NCI-H187 treated with DMSO at 0.1 percent for 48 hours (cell line): Measurements from ENCODE around the gene XPNPEP2.

Experiments used
- DNase-seq: peaks from one replicate; lab custom pipeline; 2025; lab: John Stamatoyannopoulos, UW

XPNPEP2 gene

DNA sequence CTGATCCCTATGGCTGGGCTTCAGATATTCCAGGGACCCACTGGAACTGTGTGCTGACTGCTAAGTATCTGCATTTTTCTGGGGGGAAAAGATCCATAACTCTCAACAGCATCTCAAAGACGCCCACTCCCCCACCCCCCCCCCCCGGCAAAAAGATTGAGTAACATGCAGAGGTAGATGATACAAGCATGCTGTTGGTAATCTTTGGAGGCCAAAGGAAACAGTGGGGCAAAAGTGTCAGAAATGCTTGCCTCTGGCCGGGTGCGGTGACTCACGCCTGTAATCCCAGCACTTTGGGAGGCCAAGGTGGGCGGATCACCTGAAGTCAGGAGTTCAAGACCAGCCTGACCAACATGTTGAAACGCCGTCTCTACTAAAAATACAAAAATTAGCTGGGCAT, 12.2 kb downstream of the XPNPEP2 start:
- DNase-seq, result no peak

DNA sequence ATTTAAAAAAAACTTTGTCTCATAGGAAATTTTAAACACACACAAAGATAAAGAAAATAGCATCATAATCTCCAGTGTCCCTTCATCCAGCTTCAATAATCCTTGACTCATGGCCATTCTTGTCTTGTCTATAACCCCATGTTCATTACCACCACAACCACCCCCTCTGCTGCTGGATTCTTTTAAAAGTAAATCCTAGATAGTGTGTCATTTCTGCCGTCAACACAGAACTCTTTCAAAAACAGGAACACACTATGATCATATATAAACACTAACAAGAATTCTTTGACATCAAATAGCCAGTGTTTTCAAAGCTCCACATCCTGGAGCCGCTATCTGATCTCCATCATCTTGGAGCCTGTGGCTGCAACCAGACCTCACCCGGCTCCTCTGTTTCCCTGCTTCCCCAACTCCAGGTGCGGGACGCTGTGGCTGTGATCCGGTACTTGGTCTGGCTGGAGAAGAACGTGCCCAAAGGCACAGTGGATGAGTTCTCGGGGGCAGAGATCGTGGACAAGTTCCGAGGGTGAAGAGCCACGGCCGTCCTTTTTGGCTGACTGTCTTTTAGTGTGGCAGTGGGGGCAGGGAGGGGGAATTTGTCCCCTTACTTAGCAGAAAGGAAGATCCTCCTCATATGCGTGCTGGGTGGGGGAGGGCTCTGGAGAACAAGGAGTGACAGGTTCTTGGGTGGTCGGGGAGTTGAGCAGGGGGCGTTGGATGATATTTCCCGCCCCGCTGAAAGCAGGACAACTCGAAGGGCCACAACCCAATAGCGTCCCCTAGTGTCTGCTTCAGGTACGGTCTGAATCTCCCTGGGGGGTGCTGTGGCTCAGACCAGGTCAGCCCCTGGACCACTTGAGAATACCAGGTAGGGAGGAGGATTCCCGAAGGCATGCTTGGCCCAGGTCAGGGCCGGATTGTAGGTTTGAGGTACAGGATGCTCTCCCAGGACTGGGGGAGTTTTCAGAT, 15.6 kb downstream of the XPNPEP2 start:
- DNase-seq, result no peak

DNA sequence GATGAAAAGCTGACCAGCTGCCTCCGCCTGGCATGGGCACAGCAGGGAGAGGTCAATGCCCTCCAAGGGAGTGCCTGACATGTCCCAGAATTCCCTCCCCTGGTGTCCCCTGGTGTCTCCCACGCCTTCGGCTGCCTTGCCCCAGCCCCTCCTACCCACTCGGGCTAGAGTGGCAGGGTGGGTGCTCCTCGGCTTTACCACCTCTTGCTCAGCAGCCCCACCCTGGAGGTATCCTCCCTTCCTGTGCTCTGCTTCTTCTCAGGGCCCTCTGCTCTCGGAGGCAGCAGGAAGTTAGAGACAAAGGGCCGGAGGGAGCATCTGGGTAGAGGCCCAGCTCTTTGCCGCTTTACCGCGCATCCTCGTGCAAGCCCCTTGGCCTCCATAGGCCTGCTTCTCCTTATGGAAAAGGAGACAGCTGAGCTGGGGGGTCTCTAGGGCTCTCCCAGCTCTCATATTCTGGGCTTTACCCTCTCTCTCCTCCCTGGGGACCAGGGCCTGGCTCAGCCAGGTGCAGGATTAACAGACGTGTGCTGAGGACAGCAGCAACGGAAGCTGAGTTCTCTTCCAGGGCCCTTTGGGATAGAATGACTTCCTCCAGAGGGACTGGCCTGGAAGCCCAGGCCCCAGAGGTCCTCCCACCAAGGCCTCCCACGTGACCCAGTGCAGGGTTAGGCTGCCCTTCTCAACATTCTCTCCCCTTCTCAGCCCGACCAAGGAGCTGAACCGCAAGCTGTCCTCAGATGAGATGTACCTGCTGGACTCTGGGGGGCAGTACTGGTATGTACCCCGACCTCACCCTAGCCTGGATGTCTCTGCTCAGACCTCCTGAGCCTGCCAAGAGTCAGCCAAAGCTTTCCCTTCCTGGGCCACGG, 17.2 kb downstream of the XPNPEP2 start:
- DNase-seq, result no peak

DNA sequence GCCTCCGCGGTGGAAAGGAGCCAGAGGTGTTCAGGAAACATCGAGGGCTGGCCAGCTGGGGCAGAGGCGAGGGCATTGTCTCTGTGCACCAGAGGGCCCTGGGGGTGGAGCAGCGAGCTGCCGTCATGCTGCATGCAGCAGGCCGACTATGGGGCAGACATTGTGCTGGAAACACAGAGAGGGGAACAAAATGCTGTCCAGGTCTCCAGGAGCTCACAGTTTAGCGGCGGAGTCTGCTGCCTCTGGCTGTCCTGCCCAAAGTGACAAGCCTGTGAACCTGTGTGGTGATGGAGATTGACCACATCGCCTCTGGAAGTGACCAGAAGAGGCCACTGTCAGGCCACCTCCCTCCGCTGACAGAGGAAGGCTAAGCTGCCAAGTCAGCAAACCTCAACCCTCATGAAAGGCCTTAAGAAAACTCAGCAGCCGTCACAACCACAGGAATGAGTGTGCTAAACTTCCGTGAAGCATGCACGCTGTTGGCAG, 20.8 kb downstream of the XPNPEP2 start:
- no peak for DNase-seq

DNA sequence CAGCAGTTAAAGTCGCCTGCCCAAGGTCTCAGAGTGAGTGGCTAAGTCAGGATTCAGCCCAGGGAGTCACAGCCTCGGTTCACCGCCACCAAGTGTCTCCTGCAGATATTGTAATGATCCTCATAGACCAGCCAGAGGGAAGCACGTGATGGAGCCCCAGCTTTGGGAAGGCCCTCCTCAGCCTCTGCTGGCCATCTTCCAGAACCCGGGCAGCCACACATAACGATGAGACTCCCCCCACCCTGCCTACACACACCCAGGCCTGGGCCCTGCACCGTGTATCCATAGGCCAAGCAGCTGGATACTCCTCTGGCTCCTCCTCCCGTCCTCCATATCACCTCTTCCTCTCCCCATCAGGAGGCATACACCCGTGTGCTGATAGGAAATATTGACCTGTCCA, 21.4 kb downstream of the XPNPEP2 start:
- DNase-seq, result no peak

DNA sequence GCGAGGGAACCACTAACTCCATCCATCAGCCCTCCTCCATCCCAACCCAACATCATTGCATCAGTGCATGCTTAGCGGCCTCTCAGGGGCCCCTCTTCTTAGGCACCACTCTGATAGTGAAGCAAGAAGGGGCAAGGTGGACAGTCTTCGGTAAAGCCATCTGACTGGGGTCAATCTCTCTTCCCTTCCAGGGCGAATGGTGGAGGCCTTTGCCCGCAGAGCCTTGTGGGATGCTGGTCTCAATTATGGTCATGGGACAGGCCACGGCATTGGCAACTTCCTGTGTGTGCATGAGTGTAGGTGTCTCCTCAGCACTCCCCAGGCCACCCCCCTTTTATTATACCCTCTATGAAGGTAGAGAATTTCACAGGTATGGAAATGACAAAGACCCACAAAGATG, 22.2 kb downstream of the XPNPEP2 start:
- DNase-seq, result no peak

DNA sequence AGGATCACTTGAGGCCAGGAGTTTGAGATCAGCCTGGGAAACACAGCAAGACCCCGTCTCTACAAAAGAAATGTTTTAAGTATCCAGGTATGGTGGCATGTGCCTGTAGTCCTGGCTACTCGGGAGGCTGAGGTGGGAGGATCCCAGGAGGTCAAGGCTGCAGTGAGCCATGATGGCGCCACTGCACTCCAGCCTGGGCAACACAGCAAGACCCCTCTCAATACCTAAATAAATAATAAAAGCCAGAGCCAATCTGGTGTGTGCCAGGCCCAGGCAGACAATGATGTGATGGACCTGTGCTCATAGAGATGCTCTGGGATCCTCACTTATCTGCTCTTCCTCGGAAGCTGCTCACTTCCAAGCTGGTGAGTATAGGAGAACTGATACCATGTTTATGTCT, 22.8 kb downstream of the XPNPEP2 start:
- no peak for DNase-seq

DNA sequence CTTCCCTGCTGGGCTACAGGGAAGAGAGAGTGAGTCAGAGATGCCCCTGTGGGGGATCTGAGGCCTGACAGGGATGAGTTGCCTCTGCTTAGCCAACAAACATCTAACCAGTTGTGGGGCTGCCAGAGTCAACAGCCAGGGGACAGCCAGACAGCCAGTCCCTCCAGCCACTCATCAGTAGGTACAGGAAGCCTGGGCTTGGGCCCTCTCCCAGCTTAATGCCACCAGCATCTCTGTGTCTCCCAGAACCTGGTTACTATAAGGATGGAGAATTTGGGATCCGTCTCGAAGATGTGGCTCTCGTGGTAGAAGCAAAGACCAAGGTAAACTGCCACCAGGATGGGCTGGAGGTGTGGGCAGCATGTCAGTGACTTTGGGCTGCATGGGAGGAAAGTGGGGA, 23.7 kb downstream of the XPNPEP2 start:
- no peak for DNase-seq

DNA sequence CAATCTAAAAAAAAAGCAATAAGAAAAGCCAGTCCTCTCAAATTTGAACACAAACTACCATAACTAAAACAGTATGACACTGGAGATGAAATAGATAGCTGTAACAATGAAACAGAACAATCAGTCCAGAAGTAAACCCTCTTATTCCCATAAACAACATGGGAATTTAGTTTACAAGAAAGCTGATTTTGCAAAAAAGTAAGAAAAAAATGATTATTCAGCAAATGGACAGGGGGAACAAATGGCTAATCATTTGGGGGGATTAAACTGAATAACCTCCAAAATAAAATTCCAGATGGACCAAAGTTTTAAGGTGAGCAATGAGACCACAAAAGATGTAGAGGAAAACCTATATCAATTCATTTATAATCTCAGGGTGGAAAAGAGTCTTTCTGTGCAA, 24.9 kb downstream of the XPNPEP2 start:
- DNase-seq, result no peak

DNA sequence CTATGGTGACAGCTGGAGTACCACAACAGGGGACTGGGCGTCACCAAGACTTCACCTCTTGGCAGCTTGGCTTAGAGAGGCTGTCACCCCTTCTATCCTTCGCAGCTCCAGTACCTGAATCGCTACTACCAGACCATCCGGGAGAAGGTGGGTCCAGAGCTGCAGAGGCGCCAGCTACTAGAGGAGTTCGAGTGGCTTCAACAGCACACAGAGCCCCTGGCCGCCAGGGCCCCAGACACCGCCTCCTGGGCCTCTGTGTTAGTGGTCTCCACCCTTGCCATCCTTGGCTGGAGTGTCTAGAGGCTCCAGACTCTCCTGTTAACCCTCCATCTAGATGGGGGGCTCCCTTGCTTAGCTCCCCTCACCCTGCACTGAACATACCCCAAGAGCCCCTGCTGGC, 29.4 kb downstream of the XPNPEP2 start:
- DNase-seq, result no peak

DNA sequence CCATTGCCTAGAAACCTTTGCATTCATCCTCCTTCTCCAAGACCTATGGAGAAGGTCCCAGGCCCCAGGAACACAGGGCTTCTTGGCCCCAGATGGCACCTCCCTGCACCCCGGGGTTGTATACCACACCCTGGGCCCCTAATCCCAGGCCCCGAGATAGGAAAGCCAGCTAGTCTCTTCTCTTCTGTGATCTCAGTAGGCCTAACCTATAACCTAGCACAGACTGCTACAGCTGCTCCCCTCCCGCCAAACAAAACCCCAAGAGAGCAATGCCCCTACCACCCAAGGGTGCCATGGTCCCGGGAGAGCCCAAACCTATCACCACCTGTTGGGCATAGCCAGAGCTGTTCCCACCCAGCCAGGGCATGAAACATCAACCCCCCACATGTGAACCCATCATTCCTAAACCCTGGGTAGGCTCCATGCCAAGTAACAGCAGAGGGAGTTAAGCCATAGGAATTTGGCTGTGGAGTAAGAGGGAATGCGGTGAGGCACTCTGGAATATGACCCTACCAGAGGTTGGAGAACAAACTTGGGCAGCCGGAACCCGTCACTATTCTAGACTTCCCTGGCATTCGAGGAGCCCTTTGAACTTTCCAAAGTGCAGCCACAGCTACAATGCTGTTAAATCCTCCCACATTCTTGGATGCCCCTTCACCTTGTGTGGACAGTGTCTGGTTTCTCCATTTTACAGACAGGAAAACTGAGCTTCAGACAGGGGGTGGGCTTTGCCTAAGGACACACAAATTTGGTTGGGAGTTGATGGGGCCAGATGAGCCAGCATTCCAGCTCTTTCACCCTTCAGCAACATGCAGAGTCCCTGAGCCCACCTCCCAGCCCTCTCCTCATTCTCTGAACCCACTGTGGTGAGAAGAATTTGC, 30.0 kb downstream of the XPNPEP2 start:
- DNase-seq, result no peak

DNA sequence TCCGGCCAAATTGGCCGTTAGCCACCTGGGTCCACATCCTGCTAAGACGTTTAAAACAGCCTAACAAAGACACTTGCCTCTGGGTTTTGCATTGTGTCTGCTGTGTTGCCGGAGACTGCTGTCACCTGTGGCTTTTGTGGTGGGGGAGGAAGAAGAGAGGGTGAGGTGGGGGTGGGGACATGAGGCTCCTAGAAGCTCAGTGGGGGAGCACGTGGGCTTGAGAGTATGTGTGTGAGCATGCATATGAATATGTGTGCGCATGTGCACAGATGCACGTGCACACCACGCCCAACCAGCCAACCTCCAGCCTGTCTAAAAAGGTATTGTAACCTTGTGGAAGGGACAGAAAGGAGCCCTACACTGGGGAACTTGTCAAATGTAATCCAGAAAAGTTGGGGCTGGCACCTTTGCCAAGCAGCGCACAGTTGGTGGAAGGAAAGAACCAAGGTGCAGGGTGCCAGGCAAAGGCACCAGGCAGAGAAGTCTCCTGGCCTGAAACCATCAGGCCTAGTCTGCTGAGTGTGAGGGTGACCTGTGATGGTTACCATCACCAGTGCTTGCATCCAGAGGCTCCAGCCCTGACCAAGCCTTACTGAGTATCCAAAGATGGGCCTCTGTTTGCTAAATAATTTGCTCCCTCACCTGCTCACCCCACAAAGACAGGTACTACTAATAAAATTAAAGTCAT, 30.8 kb downstream of the XPNPEP2 start:
- no peak for DNase-seq

DNA sequence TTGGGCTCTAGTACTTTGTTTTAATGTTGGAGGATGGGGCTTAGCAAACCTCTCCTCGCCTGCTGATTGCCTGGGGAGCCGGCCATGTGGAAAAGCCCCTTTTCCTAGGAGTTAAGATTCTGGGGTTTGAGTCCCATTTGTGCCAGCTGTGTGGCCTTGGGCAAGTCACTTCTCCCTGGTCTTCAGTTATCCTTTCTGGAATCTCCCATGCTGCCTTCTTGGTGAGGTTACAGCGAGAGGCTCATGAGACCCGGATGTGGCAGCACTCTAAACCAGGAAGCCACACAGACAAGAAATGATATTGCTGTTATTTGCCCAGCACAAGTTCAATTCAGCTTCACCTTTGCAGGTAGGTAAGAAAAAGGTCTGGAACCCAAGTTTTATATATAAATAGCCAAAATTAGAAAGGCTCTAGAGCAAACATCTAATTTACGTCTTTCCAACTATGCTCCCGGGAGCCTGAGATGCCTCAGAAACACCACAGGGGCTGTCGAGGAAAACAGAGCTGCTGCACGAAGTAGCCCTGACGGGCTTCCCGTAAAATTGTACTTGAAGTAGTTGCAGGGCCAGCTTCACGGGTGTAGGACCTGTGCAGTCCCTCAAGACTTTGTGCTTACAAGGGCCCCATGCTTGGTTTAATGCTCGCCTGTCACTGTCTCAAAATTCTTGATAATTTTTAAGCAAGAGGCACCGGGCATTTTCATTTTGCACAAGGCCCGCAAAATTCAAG, 32.7 kb downstream of the XPNPEP2 start:
- DNase-seq, result no peak

DNA sequence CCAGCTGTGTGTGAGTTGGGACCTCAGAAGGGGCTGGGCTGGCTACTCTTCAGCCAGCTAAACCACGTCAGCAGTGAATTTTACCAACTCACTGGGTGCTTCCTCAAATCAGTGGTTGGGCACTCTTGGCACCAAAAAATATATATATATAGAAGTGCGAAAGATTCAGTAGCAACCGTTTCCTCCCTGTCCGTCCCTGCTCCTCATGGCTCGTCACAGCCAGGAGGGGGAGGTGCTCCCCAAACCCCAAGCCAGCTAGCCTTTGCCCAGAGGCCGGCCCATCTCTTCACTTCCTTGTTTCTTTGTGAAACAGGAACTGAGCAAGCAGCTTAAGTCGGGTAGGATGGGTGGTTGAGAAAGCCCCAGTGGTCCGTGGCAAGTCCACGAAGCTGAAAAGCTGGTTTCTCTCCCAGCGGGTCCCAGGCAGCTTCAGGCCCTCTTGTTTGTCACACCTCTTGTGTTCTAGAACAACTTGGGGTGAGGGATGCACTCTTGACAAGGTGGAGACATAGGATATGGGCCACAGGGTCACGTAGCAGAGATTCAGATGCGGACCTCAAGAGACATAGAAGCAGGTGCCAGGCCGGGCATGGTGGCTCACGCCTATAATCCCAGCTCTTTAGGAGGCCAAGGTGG, 34.1 kb downstream of the XPNPEP2 start:
- DNase-seq, result no peak

DNA sequence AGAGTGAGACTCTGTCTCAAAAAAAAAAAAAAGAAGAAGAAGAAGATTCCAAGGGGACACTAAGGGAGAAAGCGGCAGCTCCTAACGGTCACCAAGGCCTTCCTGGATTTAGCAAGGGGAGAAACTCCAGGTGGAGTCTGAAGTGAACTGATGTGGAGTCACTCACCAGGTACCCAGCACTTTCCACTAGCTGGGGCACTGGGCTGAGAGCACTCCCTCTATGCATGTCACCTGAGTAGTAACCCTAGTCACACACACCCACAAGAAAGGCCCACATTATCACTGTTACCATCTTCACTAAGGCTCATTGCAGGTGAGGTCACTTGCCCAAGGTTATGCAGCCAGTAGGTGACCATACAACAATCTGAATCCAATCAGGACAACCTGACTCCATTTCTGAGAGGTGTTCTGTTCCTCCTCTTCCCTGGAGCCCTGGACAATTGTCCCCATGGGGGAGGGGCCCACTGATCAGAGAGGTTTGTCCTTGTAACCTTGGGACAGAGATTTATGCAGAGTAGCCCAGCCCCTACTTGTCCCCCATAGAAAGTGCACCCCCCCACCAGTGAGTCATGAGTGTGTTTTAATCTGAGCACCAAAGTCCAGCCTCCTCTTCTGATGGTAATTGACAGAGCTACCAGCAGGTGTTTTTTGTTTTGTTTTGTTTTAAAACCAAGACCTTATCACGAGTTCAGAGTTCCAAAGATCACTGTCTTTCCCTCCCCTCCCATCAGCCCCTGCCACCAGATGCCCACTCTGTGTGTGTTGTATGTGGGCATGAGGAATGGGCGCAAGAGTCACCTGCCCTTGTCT, 35.1 kb downstream of the XPNPEP2 start:
- DNase-seq, result no peak

DNA sequence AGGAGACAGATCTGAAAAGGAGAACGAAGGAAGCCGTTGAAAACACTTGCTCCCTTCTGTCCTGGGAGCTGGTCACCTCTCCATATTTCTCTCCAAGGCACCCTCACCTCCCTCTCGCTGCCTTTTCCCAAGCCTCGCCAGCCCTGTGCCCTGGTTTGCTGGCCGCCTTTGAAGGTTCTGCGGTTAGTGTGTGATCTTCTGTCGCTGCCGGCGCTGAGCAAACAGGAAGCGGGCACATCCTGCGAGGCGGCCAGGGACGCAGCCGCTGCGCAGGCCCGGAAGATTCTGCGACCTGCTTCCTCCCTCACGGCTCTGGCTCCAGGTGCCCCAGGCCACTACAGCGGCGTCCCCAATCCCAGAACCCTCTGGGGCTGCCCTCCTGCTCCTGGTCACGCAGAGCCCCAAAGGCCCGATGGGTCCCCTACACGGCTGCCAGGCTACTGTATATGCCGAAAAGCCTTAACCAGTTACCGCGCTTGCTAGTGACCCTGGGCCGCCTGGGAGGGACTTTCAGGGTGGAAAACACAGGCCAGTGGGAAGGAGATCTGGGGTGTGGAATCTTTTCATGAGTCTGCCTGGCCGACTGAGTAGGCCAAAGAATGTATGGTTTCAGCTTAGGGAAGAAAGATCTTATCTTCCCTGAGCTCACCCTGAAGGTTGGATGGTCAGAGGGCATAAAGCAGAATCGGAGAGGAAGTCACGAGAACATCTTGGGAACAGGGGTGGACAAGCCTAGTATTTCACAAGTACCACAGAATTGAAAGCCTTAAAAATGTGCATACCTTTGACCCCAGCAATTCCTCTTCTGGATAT, 38.6 kb downstream of the XPNPEP2 start:
- DNase-seq, result no peak

DNA sequence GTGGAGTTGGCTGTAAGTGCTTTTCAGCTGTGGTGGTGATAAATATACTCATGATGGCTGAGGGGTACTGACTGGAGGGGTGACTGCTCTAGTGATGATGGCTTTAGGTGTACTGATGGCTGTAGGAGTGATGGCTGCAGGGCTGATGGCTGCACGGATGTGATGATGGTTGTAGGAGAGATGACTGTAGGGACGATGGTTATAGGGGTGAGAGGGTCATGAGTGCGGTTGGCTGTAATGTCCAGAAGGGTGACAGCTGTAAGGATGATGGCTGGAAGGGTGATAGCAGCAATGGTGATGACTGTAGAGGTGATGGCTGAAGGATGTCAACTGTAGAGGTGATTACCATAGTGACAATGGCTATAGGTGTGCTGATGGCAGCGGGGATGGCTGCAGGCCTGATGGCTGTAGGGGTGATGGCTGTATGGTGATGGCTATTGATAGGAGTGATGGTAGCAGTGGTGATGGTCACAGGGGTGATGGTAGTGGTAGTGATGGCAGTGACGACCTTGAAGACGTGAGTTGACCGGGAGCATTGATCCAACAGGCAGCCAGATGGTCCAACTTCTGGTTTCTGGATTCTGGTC, 40.4 kb downstream of the XPNPEP2 start:
- DNase-seq, result no peak

DNA sequence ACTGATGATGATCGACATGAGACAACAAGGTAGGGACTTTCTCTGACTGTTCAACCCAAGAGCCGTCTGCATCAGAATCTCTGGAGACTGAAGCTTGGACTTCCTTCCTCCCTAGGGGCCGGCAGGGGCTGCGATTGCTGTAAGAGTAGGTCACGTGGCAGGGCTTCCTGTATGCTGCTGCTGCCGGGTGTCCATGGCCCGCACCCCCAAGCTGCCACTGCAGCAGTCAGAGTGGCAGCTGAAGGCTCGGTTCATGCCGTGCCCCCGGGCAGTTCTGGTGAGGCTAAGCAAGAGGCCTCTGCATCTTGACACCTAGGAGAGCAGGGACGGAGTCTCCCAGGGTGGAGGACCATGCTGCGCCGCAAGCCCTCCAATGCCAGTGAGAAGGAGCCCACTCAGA, 41.0 kb downstream of the XPNPEP2 start, which contains the start of gene SASH3:
SASH3 (plus strand) TSS at position 203 of the 400 bp plus-strand sequence; CDS start at position 352, 149 bp downstream.
- no peak for DNase-seq
